SU-DHL-6 (cell line): ENCODE data around the gene OR4F6.
"Not testable (repeated sequence)": the region's sequence is repeated elsewhere in the genome, so short reads cannot be mapped to it uniquely, and the experiment has no call there.

Experiments
- H2AFZ ChIP-seq: fragments of 200-600 bp; sonication (generic); 2 replicates; pipeline ENCODE4 v1.6.1; 2014; ENCODE audit warnings: low read depth, mild to moderate bottlenecking, moderate library complexity, mixed read lengths, antibody characterized with exemption, low read length; ENCODE audit not compliant: severe bottlenecking
- H3F3A ChIP-seq: fragments of 200-600 bp; shearing (Covaris generic); 2 replicates; pipeline ENCODE4 v1.6.0; 2016; ENCODE audit warnings: antibody characterized with exemption, mild to moderate bottlenecking; ENCODE audit not compliant: insufficient read depth
- H3K27ac ChIP-seq: fragments of 200-600 bp; sonication (generic); 2 replicates; pipeline ENCODE4 v1.5.1; 2016; ENCODE audit warnings: low read depth, mild to moderate bottlenecking, low read length, moderate library complexity, mixed read lengths
- H3K27me3 ChIP-seq: fragments of 200-600 bp; sonication (generic), shearing (Covaris generic); 2 replicates; pipeline ENCODE4 v1.6.0; 2014; ENCODE audit warnings: mild to moderate bottlenecking, low read length
- H3K36me3 ChIP-seq: fragments of 200-600 bp; sonication (generic); 2 replicates; pipeline ENCODE4 v1.6.1; 2014; ENCODE audit warnings: mild to moderate bottlenecking, low read length, mixed read lengths
- H3K4me2 ChIP-seq: fragments of 300-600, 200-600 bp; shearing (Covaris generic), sonication (generic); 2 replicates; pipeline ENCODE4 v1.6.0; 2014; ENCODE audit warnings: low read length, low read depth, mild to moderate bottlenecking; ENCODE audit not compliant: poor library complexity, severe bottlenecking
- H3K4me3 ChIP-seq: fragments of 200-600 bp; sonication (generic); 2 replicates; pipeline ENCODE4 v1.5.1; 2014; ENCODE audit warnings: antibody characterized with exemption, low read length, mild to moderate bottlenecking, mixed read lengths; ENCODE audit not compliant: insufficient read depth, poor library complexity, severe bottlenecking
- H3K79me2 ChIP-seq: fragments of 200-600 bp; sonication (generic); 2 replicates; pipeline ENCODE4 v1.6.1; 2014; ENCODE audit warnings: mild to moderate bottlenecking, low read length, moderate library complexity; ENCODE audit not compliant: insufficient read depth
- H3K9ac ChIP-seq: fragments of 200-600 bp; sonication (generic); 2 replicates; pipeline ENCODE4 v1.7.0; 2014; ENCODE audit warnings: mild to moderate bottlenecking, low read length
- H3K9me2 ChIP-seq: fragments of 200-600 bp; sonication (generic); replicated peaks from 2 replicates; pipeline ENCODE4 v1.6.1; 2014; ENCODE audit warnings: low read length; ENCODE audit not compliant: insufficient read depth
- H3K9me3 ChIP-seq: fragments of 200-600 bp; sonication (generic); 2 replicates; pipeline ENCODE4 v1.6.1; 2014; ENCODE audit warnings: low read length, mixed read lengths; ENCODE audit not compliant: insufficient read depth
- H4K20me1 ChIP-seq: fragments of 200-600 bp; sonication (generic); 2 replicates; pipeline ENCODE4 v1.6.1; 2014; ENCODE audit warnings: low read depth, mild to moderate bottlenecking, antibody characterized with exemption, low read length, moderate library complexity, mixed read lengths
- EZH2phosphoT487 ChIP-seq: fragments of 200-600 bp; sonication (generic), shearing (Covaris generic); conservative IDR thresholded peaks from 2 replicates; pipeline ENCODE4 v1.6.1; 2018; ENCODE audit warnings: mild to moderate bottlenecking, antibody characterized with exemption, low read length, moderate library complexity, mixed read lengths
- TF ChIP-seq, protein P1 (sequence below): fragments of 200-600 bp; sonication (generic); IDR thresholded peaks from one replicate; pipeline ENCODE4 v1.5.1; 2017; ENCODE audit warnings: antibody characterized with exemption, mild to moderate bottlenecking, low read length, moderate library complexity; ENCODE audit not compliant: insufficient read depth, poor library complexity, severe bottlenecking

The OR4F6 gene

DNA sequence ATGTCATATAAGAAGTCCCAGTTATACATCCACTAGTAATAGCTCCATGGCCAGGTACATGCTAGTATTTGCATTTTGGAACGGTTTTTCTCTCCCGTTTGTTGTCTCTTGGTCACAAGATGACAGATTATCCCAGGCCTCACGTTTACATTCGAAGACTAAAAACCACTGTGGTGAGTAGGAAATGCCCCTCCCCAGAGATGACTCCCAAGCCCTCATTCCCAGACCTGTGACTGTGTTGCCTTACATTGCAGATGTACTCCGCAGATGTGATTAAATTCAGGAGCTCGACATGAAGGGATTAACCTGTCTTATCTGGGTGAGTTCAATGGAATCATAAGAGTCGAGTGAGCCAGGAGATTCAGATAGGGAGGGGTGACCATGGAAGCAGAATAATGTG is 9.3 kb upstream of the OR4F6 start:
- not testable (repeated sequence) for H2AFZ ChIP-seq, H3K79me2 ChIP-seq, H4K20me1 ChIP-seq, H3K27me3 ChIP-seq, H3K9me3 ChIP-seq, H3K27ac ChIP-seq, H3K9ac ChIP-seq, H3K4me3 ChIP-seq, H3K36me3 ChIP-seq, H3F3A ChIP-seq, H3K9me2 ChIP-seq, H3K4me2 ChIP-seq

DNA sequence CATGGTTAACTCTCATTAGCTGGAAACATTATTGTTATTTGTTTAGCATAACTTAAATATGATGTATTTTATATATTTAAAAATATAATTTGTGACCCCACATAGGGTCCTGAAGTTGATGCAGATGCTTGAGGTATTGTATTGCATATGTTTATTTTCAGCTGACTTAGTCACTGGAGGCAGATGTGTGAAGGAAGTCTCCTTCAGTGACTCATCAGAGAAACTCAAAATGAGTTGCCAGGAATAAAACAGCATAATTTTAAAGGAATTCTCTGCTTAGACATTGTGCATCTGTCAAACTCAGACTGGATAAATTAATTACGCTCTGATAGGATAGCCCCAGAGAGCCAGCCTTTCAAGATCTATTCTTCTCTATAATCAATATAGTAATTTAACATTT is 7.9 kb upstream of the OR4F6 start:
- TF ChIP-seq, protein P1, sequence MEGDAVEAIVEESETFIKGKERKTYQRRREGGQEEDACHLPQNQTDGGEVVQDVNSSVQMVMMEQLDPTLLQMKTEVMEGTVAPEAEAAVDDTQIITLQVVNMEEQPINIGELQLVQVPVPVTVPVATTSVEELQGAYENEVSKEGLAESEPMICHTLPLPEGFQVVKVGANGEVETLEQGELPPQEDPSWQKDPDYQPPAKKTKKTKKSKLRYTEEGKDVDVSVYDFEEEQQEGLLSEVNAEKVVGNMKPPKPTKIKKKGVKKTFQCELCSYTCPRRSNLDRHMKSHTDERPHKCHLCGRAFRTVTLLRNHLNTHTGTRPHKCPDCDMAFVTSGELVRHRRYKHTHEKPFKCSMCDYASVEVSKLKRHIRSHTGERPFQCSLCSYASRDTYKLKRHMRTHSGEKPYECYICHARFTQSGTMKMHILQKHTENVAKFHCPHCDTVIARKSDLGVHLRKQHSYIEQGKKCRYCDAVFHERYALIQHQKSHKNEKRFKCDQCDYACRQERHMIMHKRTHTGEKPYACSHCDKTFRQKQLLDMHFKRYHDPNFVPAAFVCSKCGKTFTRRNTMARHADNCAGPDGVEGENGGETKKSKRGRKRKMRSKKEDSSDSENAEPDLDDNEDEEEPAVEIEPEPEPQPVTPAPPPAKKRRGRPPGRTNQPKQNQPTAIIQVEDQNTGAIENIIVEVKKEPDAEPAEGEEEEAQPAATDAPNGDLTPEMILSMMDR = no peak
- H3K36me3 ChIP-seq = no peaks in the 10 kb centered on the region
- H3F3A ChIP-seq = no peaks in the 10 kb centered on the region
- H3K4me3 ChIP-seq = no peak overlapping the region
- no peak overlapping the region for H2AFZ ChIP-seq
- no peak overlapping the region for H3K27ac ChIP-seq
- no peaks in the 10 kb centered on the region for H3K79me2 ChIP-seq
- no peaks in the 10 kb centered on the region for H3K9me2 ChIP-seq
- no peak overlapping the region for H3K4me2 ChIP-seq
- no peak overlapping the region for H3K9ac ChIP-seq
- H3K9me3 ChIP-seq = no peaks in the 10 kb centered on the region
- no peaks in the 10 kb centered on the region for H3K27me3 ChIP-seq
- H4K20me1 ChIP-seq = no peaks in the 10 kb centered on the region

DNA sequence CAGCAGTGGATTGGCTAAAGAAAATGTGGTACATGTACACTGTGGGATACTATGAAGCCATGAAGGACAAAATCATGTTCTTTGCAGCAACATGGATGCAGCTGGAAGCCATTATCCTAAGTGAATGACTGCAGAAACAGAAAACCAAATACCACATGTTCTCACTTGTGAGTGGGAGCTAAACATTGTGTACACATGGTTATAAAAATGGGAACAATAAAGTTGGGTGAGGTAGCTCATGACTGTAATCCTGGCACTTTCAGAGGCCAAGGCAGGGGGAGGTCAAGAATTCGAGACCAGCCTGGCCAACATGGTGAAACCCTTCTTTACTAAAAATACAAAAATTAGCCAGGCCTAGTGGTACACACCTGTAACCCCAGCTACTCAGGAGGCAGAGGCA is 3.6 kb upstream of the OR4F6 start:
- TF ChIP-seq EZH2phosphoT487 = no peak
- TF ChIP-seq, protein P1 = no peak
- Histone ChIP-seq H3F3A (no peaks in the 10 kb centered on the region), H3K4me3 (no peak overlapping the region), H3K9ac (no peak overlapping the region), H3K27me3 (no peaks in the 10 kb centered on the region), H3K9me3 (no peaks in the 10 kb centered on the region), H2AFZ (no peak overlapping the region), H3K4me2 (no peak overlapping the region), H3K36me3 (no peaks in the 10 kb centered on the region), H4K20me1 (no peaks in the 10 kb centered on the region), H3K79me2 (no peaks in the 10 kb centered on the region), H3K9me2 (no peaks in the 10 kb centered on the region), H3K27ac (no peak overlapping the region)

DNA sequence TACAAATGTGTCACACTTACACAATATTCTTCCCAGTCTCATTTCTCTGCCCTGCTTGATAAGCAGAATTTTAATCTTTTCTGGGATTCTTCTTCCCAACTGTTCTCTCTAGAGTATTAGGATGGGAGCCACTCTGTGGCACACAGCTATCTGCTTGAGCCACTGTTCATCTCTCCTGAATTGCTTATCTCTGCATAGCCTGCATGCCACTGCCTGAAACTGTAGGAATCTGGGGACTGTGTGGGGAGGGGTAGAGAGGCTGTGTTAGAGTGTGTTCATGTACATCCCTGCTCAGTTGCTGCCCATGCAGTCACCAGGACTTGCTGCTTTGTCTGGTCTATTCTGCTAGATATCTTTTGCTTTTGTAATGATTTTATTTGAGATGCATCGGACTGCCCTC is 2.3 kb upstream of the OR4F6 start:
- Histone ChIP-seq H2AFZ (no peak overlapping the region), H3K9ac (no peak overlapping the region), H3K27me3 (no peaks in the 10 kb centered on the region), H3K27ac (no peak overlapping the region), H3K4me3 (no peak overlapping the region), H3K4me2 (no peak overlapping the region), H3K9me2 (no peaks in the 10 kb centered on the region), H3K36me3 (no peaks in the 10 kb centered on the region), H3K79me2 (no peaks in the 10 kb centered on the region), H4K20me1 (no peaks in the 10 kb centered on the region), H3F3A (no peaks in the 10 kb centered on the region), H3K9me3 (no peaks in the 10 kb centered on the region)
- TF ChIP-seq EZH2phosphoT487 = no peak
- TF ChIP-seq, protein P1 = no peak
